Nephron progenitor cell (in vitro differentiated cells): ENCODE measurements around the gene C11orf54.
A peak's percentile ranks its signal among the peaks of the same experiment; 100 is the strongest.

Source experiments
- DNase-seq: peaks from one replicate; pipeline ENCODE4 v3.0.0; 2021
- H3K27ac Mint-ChIP-seq: 2 replicates; pipeline ENCODE4 v1.8.0; 2021; ENCODE audit warnings: mild to moderate bottlenecking, moderate library complexity, mixed read lengths
- H3K27me3 Mint-ChIP-seq: 2 replicates; pipeline ENCODE4 v1.8.0; 2021; ENCODE audit warnings: mild to moderate bottlenecking, low read depth, mixed read lengths; ENCODE audit not compliant: poor library complexity
- H3K36me3 Mint-ChIP-seq: 2 replicates; pipeline ENCODE4 v1.8.0; 2021; ENCODE audit warnings: low read depth, mixed read lengths
- H3K4me1 Mint-ChIP-seq: 2 replicates; pipeline ENCODE4 v1.8.0; 2021; ENCODE audit warnings: mixed read lengths
- H3K4me3 Mint-ChIP-seq: 2 replicates; pipeline ENCODE4 v1.8.0; 2021; ENCODE audit warnings: mild to moderate bottlenecking, moderate library complexity, mixed read lengths
- H3K9me3 Mint-ChIP-seq: 2 replicates; pipeline ENCODE4 v1.8.0; 2021; ENCODE audit warnings: mild to moderate bottlenecking, moderate library complexity, mixed read lengths
- CTCF ChIP-seq: fragments of 200-600 bp; sonication (generic); IDR thresholded peaks from 2 replicates; pipeline ENCODE4 v1.5.0; 2021; ENCODE audit warnings: antibody characterized with exemption

Gene C11orf54

GRCh38 chr11:93765551-93765950 lies 24.1 kb downstream of the C11orf54 start:
- DNase-seq = no peak

GRCh38 chr11:93766504-93766903 lies 25.0 kb downstream of the C11orf54 start:
- Mint-ChIP-seq H3K4me3 (no peak overlapping the region), H3K4me1 (no peaks in the 10 kb centered on the region), H3K27me3 (no peaks in the 10 kb centered on the region), H3K27ac (no peak overlapping the region), H3K36me3 (peaks cover 16% of the 10 kb centered on the region), H3K9me3 (no peaks in the 10 kb centered on the region)
- no peak for DNase-seq
- no peak for TF ChIP-seq CTCF

More at GRCh38 chr11:93765551-93765950, 24.1 kb downstream of the C11orf54 start:
- no peaks in the 10 kb centered on the region for H3K4me1 Mint-ChIP-seq
- no peaks in the 10 kb centered on the region for H3K27me3 Mint-ChIP-seq
- no peak overlapping the region for H3K4me3 Mint-ChIP-seq
- H3K9me3 Mint-ChIP-seq = no peaks in the 10 kb centered on the region
- TF ChIP-seq CTCF = no peak
- H3K36me3 Mint-ChIP-seq = peaks cover 23% of the 10 kb centered on the region
- H3K27ac Mint-ChIP-seq = no peak overlapping the region

- Mint-ChIP-seq H3K36me3 (peaks cover 15% of the 10 kb centered on the region), H3K4me1 (no peaks in the 10 kb centered on the region), H3K4me3 (no peak overlapping the region), H3K27ac (no peak overlapping the region), H3K27me3 (no peaks in the 10 kb centered on the region), H3K9me3 (no peaks in the 10 kb centered on the region)
- no peak for TF ChIP-seq CTCF
- no peak for DNase-seq
These were observed 25.5 kb downstream of the C11orf54 start for GRCh38 chr11:93767018-93767417.

- Mint-ChIP-seq H3K9me3 (no peaks in the 10 kb centered on the region), H3K36me3 (peaks cover 5% of the 10 kb centered on the region), H3K4me1 (no peaks in the 10 kb centered on the region), H3K4me3 (no peak overlapping the region), H3K27me3 (peaks cover 3% of the 10 kb centered on the region), H3K27ac (no peak overlapping the region)
- no peak for DNase-seq
- no peak for TF ChIP-seq CTCF
These were observed 28.7 kb downstream of the C11orf54 start for GRCh38 chr11:93770160-93770559.

- no peaks in the 10 kb centered on the region for H3K9me3 Mint-ChIP-seq
- H3K4me3 Mint-ChIP-seq = no peak overlapping the region
- peaks cover 3% of the 10 kb centered on the region for H3K27me3 Mint-ChIP-seq
- H3K36me3 Mint-ChIP-seq = peaks cover 5% of the 10 kb centered on the region
- TF ChIP-seq CTCF = no peak
- H3K4me1 Mint-ChIP-seq = no peaks in the 10 kb centered on the region
- no peak for DNase-seq
- no peak overlapping the region for H3K27ac Mint-ChIP-seq
These were observed 30.7 kb downstream of the C11orf54 start for GRCh38 chr11:93772123-93772522.

GRCh38 chr11:93773045-93773477 lies 31.6 kb downstream of the C11orf54 start:
- peak; percentile 46 for DNase-seq
- Mint-ChIP-seq H3K36me3 (peaks cover 3% of the 10 kb centered on the region), H3K4me3 (no peak overlapping the region), H3K27me3 (peaks cover 5% of the 10 kb centered on the region), H3K27ac (no peak overlapping the region), H3K4me1 (no peaks in the 10 kb centered on the region), H3K9me3 (peaks cover 4% of the 10 kb centered on the region)
- TF ChIP-seq CTCF = no peak
